ENCODE measurements around the gene ZNF454.

Gene ZNF454

DNA sequence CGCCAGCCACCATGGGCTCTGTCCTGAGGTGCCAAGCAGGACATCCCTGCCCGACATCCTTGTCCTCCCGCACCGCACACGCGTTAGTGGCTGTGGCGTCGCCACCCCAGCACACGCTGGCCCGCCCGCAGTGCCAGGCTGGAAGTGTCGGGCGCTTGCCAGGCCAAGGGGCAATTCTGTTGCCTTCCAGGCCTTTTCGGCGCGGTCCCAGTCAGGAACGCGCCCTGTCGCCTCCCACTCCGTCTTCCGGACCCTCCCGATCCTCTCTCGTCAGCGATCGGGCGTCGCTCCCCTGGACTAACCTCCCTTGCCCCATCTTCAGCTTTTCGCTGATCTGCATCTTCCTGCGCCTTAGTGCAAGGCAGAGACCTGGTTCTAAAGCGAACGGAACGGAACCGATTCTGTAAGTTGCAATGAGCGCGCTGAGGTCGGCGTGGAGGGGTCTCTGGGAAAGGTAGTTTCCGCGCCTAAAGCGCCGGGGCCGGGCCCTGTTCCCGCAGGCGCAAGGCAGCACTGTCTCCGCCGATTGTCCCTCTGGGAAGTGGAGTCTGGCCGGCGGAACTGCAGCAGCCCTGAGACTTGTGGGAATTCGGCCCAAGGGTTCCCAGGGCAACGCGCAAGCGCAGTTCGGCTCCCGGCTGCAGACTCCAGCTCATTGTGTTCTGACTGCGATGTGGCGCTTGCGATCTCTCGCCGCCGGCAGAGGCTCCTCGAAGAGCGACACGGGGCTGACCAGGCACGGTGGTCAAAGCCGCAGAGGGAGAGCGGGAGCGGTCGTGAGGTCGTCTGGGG lies at the start of gene ZNF454:
Gene ZNF454, plus strand, starts transcription at position 630 of the 792 bp plus-strand sequence. CDS start 1,594 bp downstream, outside the sequence.
- no peak for DNase-seq (ENCODE audit: low read depth)

DNA sequence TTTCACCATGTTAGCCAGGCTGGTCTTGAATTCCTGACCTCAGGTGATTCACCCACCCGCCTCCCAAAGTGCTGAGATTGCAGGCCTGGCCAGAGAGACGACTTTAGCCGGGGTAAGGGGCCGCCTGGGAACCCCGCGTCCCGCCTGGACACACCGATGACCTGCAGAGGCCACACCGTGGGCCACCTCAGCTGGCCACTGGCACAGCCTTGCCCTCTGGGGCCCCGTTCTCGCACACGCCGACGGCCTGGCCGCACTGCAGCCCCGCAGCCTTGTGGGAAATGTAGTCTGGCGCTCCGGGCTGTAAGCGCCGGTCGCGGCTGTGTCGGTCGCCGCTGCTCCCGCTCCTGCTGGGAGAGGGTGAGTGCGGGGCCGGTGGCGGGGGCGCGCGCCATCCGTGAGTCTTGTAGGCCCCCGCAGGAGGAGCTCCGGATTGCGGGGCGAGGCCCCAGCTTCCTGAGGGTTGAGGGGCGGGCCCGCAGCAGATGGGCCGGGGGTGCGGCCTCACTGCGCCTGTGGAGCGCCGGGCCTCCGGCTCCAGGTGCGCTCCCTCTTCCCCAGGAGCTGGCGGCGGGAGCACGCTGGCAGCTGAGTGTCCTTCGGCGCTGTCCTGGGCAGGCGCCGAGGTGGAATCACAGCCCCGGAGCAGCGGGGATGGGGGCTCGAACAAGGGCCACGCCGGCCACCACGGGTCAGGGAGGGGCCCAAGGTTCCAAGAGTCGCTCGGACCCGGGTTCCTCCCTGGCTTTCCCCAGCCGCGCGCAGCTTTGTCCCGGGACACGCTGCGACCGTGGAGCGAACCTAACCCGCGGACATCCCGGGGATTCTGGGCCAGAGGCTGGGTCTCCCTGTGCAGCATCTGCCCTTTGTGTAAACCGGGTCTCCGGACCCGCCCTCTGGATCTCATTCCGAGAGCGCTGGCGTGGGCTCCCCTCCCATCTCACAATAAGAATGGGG lies 45.1 kb upstream of the ZNF454 start, which contains the start of gene ZFP2:
Gene ZFP2, plus strand, starts transcription at position 299 of the 957 bp plus-strand sequence. CDS start 35,401 bp downstream, outside the sequence.
- no peak for DNase-seq (ENCODE audit: low read depth)

- no peak for DNase-seq (ENCODE audit: low read depth)
These were observed 41.7 kb upstream of the ZNF454 start for GRCh38 chr5:178899289-178899688.

GRCh38 chr5:178902849-178903248 lies 38.1 kb upstream of the ZNF454 start:
- no peak for DNase-seq (ENCODE audit: low read depth)

- DNase-seq (ENCODE audit: low read depth), result no peak
These were observed 8.9 kb upstream of the ZNF454 start for GRCh38 chr5:178931846-178932760.

DNA sequence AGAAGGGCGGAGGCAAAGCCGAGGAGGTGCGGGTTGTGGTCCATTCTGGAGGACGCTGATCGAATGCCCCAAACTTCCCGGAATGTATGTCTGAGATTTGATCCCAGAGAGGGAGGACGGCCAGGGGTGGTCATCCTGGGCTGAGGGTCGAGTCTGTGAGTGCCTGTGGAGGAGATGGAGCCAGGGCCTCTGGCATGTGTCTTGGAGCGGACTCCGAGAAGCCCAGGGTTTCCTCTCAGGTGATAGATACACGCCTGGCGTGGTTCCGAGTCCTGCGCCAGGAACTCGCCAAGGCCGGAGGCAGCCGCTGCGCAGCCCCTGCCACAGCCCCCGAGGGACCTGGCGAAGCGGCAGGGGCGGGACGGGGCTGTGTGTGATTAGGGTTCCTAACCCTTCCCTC lies 363 bp downstream of the ZNF454 start:
- DNase-seq (ENCODE audit: low read depth), result no peak

- no peak for DNase-seq (ENCODE audit: low read depth)
These were observed 24.6 kb downstream of the ZNF454 start for GRCh38 chr5:178965465-178966055.

GRCh38 chr5:178981381-178981780 lies 40.4 kb downstream of the ZNF454 start:
- no peak for DNase-seq (ENCODE audit: low read depth)

GRCh38 chr5:178982941-178983340 lies 41.9 kb downstream of the ZNF454 start:
- DNase-seq (ENCODE audit: low read depth), result no peak

DNA sequence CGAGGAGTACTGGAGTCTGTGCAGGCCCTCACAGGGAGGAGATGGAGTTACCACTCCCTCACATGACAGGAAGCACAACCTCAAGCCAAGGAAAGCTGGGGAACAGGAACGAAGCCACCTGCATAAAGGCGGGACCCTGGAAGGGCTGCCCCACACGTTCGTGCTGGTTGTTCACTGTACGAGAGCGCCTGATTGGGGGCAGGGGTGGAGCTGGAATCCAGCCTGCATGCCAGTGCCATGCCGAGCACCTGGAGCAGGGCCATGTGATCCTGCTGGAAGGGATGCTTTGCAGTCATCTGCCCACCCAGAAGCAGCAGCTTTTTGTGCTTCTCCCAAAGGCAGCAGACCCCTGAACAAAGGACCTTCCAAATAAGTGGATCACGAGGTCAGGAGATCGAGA lies 42.7 kb downstream of the ZNF454 start:
- DNase-seq (ENCODE audit: low read depth), result no peak

GRCh38 chr5:178984145-178985072 lies 43.4 kb downstream of the ZNF454 start:
- DNase-seq (ENCODE audit: low read depth), result no peak

DNA sequence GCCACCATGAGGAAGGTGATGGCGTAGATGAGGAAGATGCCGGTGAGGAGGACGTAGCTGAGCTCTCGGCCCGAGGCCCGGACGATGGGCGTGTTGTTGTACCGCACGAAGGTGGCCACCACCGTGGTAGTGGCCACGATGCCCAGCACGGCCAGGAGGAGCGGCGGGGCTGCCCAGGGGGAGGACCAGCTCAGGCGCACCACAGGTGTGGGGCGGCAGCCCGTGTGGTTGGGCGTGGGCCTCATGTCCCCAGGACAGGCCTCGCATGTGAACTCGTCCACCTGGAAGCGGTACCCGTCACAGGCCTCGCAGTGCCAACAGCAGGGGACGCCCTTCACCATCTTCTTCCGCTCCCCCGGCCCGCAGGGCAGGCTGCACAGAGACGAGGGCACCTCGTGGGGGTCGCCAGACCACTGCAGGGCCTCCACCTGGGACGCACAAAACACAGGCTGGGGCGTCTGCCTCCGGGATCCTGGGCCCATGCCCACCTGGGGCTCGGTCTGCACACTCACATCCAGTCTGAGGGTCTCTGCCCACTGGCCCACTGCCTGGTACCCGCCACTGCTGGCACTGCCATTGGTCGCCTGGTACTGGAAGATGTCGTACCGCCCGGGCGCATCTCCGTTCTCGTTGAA lies 45.4 kb downstream of the ZNF454 start:
- no peak for DNase-seq (ENCODE audit: low read depth)

GRCh38 chr5:178988436-178989220 lies 47.6 kb downstream of the ZNF454 start:
- DNase-seq (ENCODE audit: low read depth), result no peak

- no peak for DNase-seq (ENCODE audit: low read depth)
These were observed 48.3 kb downstream of the ZNF454 start for GRCh38 chr5:178989311-178989710.

DNA sequence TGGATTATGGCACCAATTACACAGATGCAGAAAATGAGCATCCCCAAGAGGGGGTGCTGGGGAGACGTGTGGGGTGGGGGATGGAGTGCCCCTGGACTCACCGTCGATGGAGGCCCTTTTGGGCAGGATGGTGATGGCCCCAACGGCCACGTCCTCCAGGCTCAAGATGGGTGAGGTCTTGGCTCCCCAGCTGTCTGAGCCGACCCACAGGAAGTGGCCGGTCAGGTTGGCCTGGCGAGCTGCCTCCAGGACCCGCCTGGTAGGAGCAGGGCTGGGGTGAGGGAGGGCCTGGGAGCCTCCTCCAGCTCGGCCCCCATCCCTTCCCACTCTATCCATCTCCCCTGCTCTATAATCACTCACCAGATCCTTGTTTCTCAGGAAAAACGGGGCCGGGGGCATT lies 49.5 kb downstream of the ZNF454 start:
- no peak for DNase-seq (ENCODE audit: low read depth)

GRCh38 chr5:178991190-178992145 lies 50.5 kb downstream of the ZNF454 start:
- no peak for DNase-seq (ENCODE audit: low read depth)

- DNase-seq (ENCODE audit: low read depth), result no peak
These were observed 51.4 kb downstream of the ZNF454 start for GRCh38 chr5:178992291-178992895.
